Thoracic aorta (tissue), 2 donors: Measurements from ENCODE around the gene SLC43A3. TPM values are rescaled to one million over a fixed set of nuclear protein-coding genes. Genes with fewer than 3 reads are reported as not detected.

ENCODE experiments used
- ATAC-seq: fragments of 150-250 bp; one replicate; pipeline ENCODE4 v1.8.0; 2017; ENCODE audit warnings: low read depth; ENCODE audit not compliant: insufficient number of reproducible peaks, low FRiP score
- DNase-seq: peaks from one replicate; pipeline ENCODE4 v3.0.0-alpha.2; 2020; ENCODE audit warnings: low spot score
- H3K27ac ChIP-seq, 2 donors: fragments of 200-600 bp; sonication (generic); 1 replicate in 1 of 2; 2 replicates in 1 of 2; pipeline ENCODE4 v1.5.1; 2016; ENCODE audit warnings: mild to moderate bottlenecking in 2 of 2, moderate library complexity in 2 of 2
- H3K27me3 ChIP-seq: fragments of 200-600 bp; sonication (generic); replicated peaks from 2 replicates; pipeline ENCODE4 v1.6.0; 2016; ENCODE audit warnings: mild to moderate bottlenecking; ENCODE audit not compliant: insufficient read depth
- H3K36me3 ChIP-seq: fragments of 200-600 bp; sonication (generic); one replicate; pipeline ENCODE4 v1.5.1; 2016
- H3K4me1 ChIP-seq, 2 donors: fragments of 200-600 bp; sonication (generic); 1 replicate in 1 of 2; 2 replicates in 1 of 2; pipeline versions ENCODE4 v1.5.1 to v1.6.0; 2016; ENCODE audit warnings: low read depth in 2 of 2, mild to moderate bottlenecking in 1 of 2; ENCODE audit not compliant: control insufficient read depth in 1 of 2
- H3K4me3 ChIP-seq: fragments of 200-600 bp; sonication (generic); 2 replicates; pipeline ENCODE4 v1.5.1; 2016; ENCODE audit warnings: mild to moderate bottlenecking
- H3K9me3 ChIP-seq: fragments of 200-600 bp; sonication (generic); 2 replicates; pipeline ENCODE4 v1.5.1; 2016
- CTCF ChIP-seq: fragments of 200-600 bp; sonication (generic); IDR thresholded peaks from one replicate; pipeline ENCODE4 v1.5.1; 2019; ENCODE audit warnings: antibody characterized with exemption
- total RNA-seq, 2 donors: library from RNA; depleted of rRNA; stranded (reverse); fragments of >200 nt; gene quantifications; one replicate each; pipeline versions ENCODE4 v1.1.0 to v1.2.3, GENCODE V29; 2016

The SLC43A3 gene
- total RNA-seq, 2 donors from 2014 or later, result 76.0 to 92.3 TPM

- TF ChIP-seq CTCF, result no peak
- ATAC-seq (no peak), DNase-seq (no peak)
- Histone ChIP-seq H3K9me3 (no peaks in the 10 kb centered on the region), H3K27ac (no peak overlapping the region), H3K36me3 (no peaks in the 10 kb centered on the region), H3K27me3 (no peaks in the 10 kb centered on the region), H3K4me3 (no peak overlapping the region), H3K4me1 (no peaks in the 10 kb centered on the region)
Observed at GRCh38 chr11:57394203-57394965, 32.5 kb downstream of the SLC43A3 start.

DNA sequence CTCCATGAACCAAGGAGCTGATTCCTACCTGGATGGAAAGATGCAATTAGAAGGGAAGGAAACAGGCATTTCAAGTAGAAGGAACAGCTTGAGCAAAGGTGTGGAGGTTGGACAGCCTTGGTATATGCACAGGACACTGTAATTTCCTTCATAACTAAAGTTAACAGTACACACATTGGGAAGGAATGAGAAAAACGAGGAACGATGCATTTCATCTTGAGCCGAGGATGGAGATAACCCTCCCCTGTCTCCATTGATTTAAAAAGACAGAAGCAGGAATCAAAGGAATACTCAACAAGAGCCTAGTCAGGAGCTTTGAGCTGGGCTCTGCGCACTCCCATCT lies 34.2 kb downstream of the SLC43A3 start:
- ATAC-seq (no peak), DNase-seq (no peak)
- H3K27ac ChIP-seq, result no peak overlapping the region
- H3K4me3 ChIP-seq, result no peak overlapping the region
- no peaks in the 10 kb centered on the region for H3K9me3 ChIP-seq
- TF ChIP-seq CTCF, result no peak
- H3K36me3 ChIP-seq, result no peaks in the 10 kb centered on the region
- no peaks in the 10 kb centered on the region for H3K4me1 ChIP-seq
- no peaks in the 10 kb centered on the region for H3K27me3 ChIP-seq

- no peak overlapping the region for H3K27ac ChIP-seq
- DNase-seq (no peak), ATAC-seq (no peak)
- H3K9me3 ChIP-seq, result no peaks in the 10 kb centered on the region
- no peaks in the 10 kb centered on the region for H3K36me3 ChIP-seq
- H3K4me3 ChIP-seq, result no peak overlapping the region
- no peak for TF ChIP-seq CTCF
- H3K4me1 ChIP-seq, result no peaks in the 10 kb centered on the region
- no peaks in the 10 kb centered on the region for H3K27me3 ChIP-seq
Observed at GRCh38 chr11:57392066-57392762, 34.7 kb downstream of the SLC43A3 start.

GRCh38 chr11:57391539-57391938 lies 35.4 kb downstream of the SLC43A3 start:
- Histone ChIP-seq H3K9me3 (no peaks in the 10 kb centered on the region), H3K36me3 (no peaks in the 10 kb centered on the region), H3K4me1 (no peaks in the 10 kb centered on the region), H3K27ac (no peak overlapping the region), H3K27me3 (no peaks in the 10 kb centered on the region), H3K4me3 (no peak overlapping the region)
- no peak for DNase-seq
- TF ChIP-seq CTCF, result no peak
- no peak for ATAC-seq

DNA sequence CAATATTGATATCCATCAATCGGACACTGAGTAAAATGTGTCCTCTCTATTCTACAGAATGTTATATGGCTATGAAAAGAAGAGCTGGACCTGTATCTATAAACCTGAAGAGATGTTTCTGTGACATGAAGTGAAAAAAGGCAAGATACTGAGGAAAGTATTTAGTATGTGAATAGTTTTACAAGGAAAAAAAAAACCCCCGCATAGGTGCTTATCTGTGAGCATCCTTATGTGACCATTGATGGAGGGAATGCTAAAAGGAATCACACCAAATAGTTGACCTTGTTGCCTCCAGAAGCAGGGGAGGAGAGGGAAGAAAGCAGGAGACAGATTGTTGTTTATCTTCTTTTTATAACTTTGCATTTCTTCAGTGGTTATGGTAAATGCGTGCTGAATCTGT lies 35.8 kb downstream of the SLC43A3 start:
- no peak for TF ChIP-seq CTCF
- H3K36me3 ChIP-seq, result no peaks in the 10 kb centered on the region
- no peak overlapping the region for H3K4me3 ChIP-seq
- no peaks in the 10 kb centered on the region for H3K27me3 ChIP-seq
- no peaks in the 10 kb centered on the region for H3K9me3 ChIP-seq
- DNase-seq (no peak), ATAC-seq (no peak)
- no peak overlapping the region for H3K27ac ChIP-seq
- no peaks in the 10 kb centered on the region for H3K4me1 ChIP-seq
